Activated T-cell treated with anti-CD3 and anti-CD28 coated beads for 48 hours (primary cell): ENCODE measurements around the gene NR3C1.

Experiments
- DNase-seq: peaks from one replicate; pipeline ENCODE4 v3.0.0-alpha.2; 2020; ENCODE audit warnings: low read depth

NR3C1 gene

DNA sequence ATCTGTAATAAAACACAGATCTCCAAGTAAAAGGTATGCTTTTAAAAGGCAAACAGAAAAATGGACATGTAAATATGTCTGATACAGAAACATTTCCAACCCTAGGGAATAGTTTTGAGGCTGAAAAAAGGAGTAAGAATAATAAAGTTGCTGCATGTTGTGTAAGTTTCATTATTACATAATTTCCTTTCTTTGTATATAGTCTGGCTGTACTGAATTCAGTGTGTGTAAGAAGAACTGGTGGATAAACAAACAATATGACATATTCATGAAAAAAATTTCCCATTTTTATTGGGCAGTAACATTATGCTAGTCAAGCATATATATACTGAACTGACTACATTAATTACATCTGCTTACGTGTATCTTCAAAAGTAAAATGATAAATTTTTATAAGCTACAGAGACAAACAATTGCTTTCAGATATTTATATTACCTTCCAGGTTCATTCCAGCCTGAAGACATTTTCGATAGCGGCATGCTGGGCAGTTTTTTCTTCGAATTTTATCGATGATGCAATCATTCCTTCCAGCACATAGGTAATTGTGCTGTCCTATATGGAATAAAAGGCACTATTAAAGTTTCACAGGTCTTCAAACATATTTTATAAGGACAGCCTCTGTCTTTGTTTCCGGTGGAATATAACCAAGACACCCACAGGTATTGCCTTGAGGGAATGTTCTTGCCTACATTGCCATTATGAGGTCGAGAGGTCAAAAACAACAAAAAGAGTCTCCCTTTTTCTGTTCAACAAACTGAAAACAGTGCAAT, 93.6 kb downstream of the NR3C1 start:
- DNase-seq: no peak

- DNase-seq: no peak
These were observed 94.8 kb downstream of the NR3C1 start for GRCh38 chr5:143308731-143309130.

- DNase-seq: no peak
These were observed 97.4 kb downstream of the NR3C1 start for GRCh38 chr5:143306040-143306439.

- DNase-seq: no peak
These were observed 98.5 kb downstream of the NR3C1 start for GRCh38 chr5:143304836-143305475.

GRCh38 chr5:143302341-143303045, 101.0 kb downstream of the NR3C1 start:
- no peak for DNase-seq

- no peak for DNase-seq
These were observed 105.7 kb downstream of the NR3C1 start for GRCh38 chr5:143297756-143298155.

DNA sequence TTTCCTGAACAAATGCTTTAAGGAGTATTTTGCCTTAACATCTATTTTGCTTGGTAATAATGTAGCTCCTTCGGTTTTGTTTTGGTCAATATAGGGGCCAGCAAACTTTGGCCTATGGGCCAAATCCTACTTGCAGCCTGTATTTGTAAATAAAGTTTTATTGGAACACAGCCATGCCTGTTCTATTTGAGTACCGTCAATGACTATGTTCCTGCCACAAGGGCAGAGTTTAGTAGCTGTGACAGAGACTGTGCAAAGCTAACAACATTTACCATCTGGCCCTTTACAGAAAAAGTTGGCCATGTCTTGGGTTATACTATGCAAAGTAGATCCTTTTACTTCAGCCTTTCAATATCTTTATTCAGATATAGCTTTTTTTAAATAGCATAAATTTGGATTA, 113.4 kb downstream of the NR3C1 start:
- DNase-seq: no peak

GRCh38 chr5:143284521-143284920, 119.0 kb downstream of the NR3C1 start:
- DNase-seq: no peak

DNA sequence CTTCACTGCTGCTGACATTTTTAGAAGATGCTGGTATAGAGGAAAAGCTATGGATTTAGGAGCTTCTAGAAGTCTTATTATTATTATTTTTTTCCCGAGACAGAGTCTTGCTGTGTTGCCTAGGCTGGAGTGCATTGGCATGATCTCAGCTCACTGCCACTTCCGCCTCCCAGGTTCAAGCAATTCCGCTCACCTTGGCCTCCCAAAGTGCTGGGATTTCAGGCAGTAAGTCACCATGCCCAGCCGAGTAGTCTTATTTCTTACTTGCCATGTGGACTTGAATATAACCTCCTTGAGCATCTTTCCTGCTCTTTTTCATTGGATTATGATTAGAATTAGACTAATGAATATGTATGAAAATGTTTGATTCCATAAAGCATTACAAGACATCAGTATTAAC, 119.5 kb downstream of the NR3C1 start:
- DNase-seq: no peak

- no peak for DNase-seq
These were observed 122.3 kb downstream of the NR3C1 start for GRCh38 chr5:143281226-143281625.

DNA sequence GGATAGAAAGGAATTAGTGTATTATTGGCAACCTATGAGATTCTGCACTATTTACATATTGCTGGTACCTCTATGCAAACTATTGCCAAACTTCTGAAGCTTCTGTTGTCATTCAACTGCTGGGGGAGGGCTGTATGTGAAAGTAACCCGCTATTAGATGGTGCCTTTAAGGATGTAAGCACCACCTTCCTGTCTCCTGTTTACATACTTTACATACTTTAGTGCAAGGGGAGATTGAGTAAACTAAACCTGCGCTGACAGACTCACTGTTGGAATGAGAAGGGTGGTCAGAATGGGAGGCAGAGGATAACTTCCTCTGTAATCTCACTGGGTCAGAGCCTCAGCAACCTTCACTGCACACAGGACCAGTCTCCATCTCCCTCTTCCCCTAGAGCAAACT, 123.8 kb downstream of the NR3C1 start:
- no peak for DNase-seq

DNA sequence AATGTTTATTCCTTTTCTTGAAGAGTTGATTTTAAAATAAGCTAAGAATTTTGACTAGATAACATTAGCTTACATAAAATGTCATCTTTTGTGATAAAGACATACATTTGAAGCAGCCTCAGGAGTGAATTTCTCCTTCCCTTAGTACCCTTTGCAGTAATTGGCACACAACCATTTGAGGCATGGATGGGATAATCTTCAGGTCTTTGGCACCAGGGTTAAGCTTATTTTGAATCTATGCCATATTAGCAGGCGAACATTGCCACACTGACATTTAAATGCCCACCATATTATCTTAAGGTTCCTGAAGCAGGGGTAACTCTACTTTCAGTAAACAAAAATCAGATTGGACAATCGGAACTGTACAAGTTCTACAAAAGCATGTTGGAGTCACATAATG, 126.0 kb downstream of the NR3C1 start:
- no peak for DNase-seq

- DNase-seq: no peak
These were observed 127.7 kb downstream of the NR3C1 start for GRCh38 chr5:143275512-143276363.

- DNase-seq: no peak
These were observed 128.5 kb downstream of the NR3C1 start for GRCh38 chr5:143274952-143275351.

GRCh38 chr5:143271431-143271830, 132.1 kb downstream of the NR3C1 start:
- DNase-seq: no peak

DNA sequence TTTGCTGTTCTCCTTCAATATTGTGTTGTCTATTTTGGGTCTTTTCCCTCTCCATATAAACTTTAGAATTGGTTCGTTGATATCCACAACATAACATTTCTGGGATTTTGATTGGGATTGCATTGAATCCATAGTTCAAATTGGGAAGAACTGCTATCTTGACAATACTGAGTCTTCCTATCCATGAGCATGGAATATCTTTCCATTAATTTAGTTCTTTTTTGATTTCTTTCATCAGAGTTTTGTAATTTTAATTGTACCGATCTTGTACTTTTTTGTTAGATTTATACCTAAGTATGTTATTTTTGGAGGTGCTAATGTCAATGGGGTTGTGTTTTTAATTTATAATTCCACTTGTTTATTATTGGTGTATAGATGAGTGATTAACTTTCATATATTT, 135.1 kb downstream of the NR3C1 start:
- DNase-seq: no peak

DNA sequence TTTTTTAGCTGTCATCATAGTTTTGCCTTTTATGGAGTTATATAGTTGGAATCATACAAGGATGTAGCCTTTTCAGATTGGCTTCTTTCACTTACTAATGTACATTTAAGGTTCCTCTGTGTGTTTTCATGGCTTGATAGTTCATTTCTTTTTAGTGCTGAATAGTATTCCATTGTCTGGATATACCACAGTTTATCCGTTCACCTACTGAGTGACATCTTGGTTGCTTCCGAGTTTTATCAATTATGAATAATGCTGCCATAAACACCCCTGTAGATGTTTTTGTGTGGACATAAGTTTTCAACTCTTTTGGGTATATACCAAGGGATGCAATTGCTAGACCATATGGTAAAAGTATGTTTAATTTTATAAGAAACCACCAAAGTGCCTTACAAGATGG, 136.3 kb downstream of the NR3C1 start:
- no peak for DNase-seq

DNA sequence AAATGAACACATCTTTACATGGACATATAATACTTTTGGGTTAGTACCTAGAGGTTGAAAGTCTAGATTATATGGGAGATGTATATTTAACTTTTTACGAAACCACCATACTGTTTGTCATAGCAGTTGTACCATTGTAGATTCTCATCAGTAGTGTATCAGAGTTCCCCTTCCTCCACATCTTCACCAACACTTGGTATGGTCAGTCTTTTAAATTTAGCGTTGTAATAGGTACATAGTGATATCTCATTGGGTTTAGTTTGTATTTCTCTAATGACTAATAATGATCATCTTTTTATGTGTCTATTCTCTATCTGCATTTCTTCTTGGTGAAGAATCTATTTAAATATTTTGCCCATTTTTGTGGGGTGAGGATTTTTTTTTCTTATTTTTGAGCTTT, 137.5 kb downstream of the NR3C1 start:
- no peak for DNase-seq

DNA sequence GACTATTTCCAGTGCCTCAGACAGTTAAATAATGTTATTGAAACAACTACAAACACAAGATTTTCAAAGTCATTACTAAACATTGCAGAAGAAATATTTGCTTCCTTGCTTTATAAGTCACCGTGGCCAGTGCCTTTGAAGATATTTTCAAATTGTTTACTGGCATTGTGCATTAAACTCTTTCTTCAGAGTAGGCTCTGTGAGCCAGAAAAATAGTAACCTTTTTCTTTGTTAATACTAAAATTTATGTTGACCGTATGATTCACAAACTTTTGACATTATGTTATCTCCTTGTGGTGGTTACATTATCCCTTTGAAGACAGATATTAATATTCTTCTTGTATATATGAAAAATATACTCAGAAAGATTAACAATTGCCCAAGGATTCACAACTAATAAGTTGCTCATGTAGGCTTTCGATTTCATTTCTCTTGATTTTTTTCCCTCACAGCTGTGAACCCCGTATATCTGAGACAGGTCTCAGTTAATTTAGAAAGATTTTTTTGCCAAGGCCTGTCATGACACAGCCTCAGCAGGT, 140.1 kb downstream of the NR3C1 start:
- DNase-seq: no peak

GRCh38 chr5:143262393-143263174, 140.9 kb downstream of the NR3C1 start:
- DNase-seq: no peak

- peak; percentile 20 for DNase-seq
These were observed 141.6 kb downstream of the NR3C1 start for GRCh38 chr5:143261748-143262392.
